Breast epithelium (tissue), 3 donors: Measurements from ENCODE around the gene CUL2.

ENCODE experiments used
- POLR2A ChIP-seq: fragments of 450-650 bp; IDR thresholded peaks from one replicate; pipeline ENCODE4 v1.6.1; 2016; ENCODE audit warnings: antibody characterized with exemption, mild to moderate bottlenecking, moderate library complexity
- POLR2AphosphoS5 ChIP-seq, 3 donors: sonication (generic); formaldehyde crosslinking; IDR thresholded peaks; one replicate each; pipeline ENCODE4 v1.6.1; 2017; ENCODE audit warnings: antibody characterized with exemption in 3 of 3
- TF ChIP-seq, protein P1 (sequence below), 3 donors: fragments of 450-650 bp; IDR thresholded peaks; one replicate each; pipeline ENCODE4 v1.5.1; 2016 to 2017; ENCODE audit warnings: antibody characterized with exemption in 3 of 3, mild to moderate bottlenecking in 3 of 3, moderate library complexity in 3 of 3

- TF ChIP-seq POLR2A: no peak
- TF ChIP-seq, protein P1, sequence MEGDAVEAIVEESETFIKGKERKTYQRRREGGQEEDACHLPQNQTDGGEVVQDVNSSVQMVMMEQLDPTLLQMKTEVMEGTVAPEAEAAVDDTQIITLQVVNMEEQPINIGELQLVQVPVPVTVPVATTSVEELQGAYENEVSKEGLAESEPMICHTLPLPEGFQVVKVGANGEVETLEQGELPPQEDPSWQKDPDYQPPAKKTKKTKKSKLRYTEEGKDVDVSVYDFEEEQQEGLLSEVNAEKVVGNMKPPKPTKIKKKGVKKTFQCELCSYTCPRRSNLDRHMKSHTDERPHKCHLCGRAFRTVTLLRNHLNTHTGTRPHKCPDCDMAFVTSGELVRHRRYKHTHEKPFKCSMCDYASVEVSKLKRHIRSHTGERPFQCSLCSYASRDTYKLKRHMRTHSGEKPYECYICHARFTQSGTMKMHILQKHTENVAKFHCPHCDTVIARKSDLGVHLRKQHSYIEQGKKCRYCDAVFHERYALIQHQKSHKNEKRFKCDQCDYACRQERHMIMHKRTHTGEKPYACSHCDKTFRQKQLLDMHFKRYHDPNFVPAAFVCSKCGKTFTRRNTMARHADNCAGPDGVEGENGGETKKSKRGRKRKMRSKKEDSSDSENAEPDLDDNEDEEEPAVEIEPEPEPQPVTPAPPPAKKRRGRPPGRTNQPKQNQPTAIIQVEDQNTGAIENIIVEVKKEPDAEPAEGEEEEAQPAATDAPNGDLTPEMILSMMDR (IDR thresholded peaks at IDR 0.05): no peak
- TF ChIP-seq POLR2AphosphoS5 (IDR thresholded peaks at IDR 0.05): no peak
These were observed 53.0 kb downstream of the CUL2 start for GRCh38 chr10:35037104-35037503.
